ENCODE data around the gene RNF151. TPM values are rescaled to one million over a fixed set of nuclear protein-coding genes. Genes with fewer than 3 reads are reported as not detected.
"Not testable (repeated sequence)": the region's sequence is repeated elsewhere in the genome, so short reads cannot be mapped to it uniquely, and the experiment has no call there.

Gene RNF151
- total and polyA plus RNA-seq, 10 donors = 0.16 to 0.26 (median 0.17) TPM; not detected in 7

DNA sequence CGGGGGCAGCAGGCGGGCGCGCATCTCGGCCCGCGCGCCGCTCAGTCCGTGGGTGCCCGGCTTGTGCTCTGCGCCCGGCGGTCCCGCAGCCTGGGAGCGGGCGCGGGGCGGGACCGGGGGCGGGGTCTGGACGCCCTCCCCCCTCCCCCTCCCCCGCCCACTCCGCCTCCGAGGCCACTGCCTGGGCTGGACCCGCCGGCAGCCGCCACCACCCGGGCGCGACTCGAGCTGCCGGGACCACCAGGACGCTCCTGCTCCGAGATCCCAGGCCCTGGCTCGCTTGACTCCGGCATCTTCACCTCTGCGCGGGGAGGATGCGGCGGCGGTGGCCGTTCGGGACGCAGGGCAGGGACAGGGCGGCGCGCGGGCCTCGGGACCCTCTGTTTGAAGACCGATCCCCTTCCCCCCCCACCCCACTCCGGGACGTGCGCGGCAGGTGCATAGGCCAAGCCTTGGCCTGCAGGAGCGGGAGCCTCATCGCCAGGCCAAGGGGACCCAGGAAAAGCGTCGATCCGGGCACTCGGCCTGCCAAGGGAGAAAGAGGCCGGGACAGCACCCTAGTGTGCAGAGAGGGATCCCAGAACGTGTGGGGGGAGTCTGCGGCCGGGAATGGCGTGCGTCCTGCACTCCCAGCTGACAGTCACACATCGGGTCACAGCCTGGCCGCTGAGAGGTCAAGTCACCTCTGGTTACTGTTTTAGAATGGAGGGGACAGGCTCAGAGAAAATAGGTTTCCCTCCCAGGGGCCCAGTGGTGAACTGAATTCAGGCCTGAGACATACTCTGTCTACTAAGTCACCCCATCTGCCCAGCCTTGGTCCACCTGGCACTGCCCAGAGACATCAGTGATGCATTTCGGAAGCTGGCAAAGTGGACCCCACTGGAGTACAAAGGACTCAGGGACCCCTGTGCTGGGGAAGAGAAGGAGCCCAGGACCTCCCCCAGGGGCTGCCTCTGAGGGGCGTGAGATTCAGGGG, 48.0 kb upstream of the RNF151 start, which contains the start of gene HS3ST6:
Gene HS3ST6 (minus strand): TSS at position 65 of the 976 bp plus-strand sequence. CDS start 92 bp downstream, outside the sequence.
- no peaks in the 10 kb centered on the region for H3K9me3 ChIP-seq
- peaks cover 0 to 33% (median 15%) of the 10 kb centered on the region in 6 donors for H3K4me1 ChIP-seq
- peak within 1 kb of the TSS in 2 of 8 donors; percentile 7 to 21 for H3K4me3 ChIP-seq
- no peaks in the 10 kb centered on the region for H3K36me3 ChIP-seq
- DNase-seq = no peak
- peaks cover 5 to 100% (median 69%) of the 10 kb centered on the region in 7 donors for H3K27me3 ChIP-seq (replicated peaks in 1 of 7)
- no peak for TF ChIP-seq POLR2AphosphoS5 (IDR thresholded peaks at IDR 0.05)
- TF ChIP-seq, protein P1, sequence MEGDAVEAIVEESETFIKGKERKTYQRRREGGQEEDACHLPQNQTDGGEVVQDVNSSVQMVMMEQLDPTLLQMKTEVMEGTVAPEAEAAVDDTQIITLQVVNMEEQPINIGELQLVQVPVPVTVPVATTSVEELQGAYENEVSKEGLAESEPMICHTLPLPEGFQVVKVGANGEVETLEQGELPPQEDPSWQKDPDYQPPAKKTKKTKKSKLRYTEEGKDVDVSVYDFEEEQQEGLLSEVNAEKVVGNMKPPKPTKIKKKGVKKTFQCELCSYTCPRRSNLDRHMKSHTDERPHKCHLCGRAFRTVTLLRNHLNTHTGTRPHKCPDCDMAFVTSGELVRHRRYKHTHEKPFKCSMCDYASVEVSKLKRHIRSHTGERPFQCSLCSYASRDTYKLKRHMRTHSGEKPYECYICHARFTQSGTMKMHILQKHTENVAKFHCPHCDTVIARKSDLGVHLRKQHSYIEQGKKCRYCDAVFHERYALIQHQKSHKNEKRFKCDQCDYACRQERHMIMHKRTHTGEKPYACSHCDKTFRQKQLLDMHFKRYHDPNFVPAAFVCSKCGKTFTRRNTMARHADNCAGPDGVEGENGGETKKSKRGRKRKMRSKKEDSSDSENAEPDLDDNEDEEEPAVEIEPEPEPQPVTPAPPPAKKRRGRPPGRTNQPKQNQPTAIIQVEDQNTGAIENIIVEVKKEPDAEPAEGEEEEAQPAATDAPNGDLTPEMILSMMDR (IDR thresholded peaks at IDR 0.05 in 8 of 11, conservative IDR thresholded peaks at IDR 0.05 in 3 of 11) = no peak
- TF ChIP-seq POLR2A (IDR thresholded peaks at IDR 0.05) = no peak
- intact Hi-C loops (cut with DNase I; ENCODE audit: low total_unique reads) = no loop called here
- H3K27ac ChIP-seq = no peak within 1 kb of the TSS
- WGBS, 5 donors = 6 to 11% (median 10%) methylated on average over 24 to 70 of the region's 71 CpGs

DNA sequence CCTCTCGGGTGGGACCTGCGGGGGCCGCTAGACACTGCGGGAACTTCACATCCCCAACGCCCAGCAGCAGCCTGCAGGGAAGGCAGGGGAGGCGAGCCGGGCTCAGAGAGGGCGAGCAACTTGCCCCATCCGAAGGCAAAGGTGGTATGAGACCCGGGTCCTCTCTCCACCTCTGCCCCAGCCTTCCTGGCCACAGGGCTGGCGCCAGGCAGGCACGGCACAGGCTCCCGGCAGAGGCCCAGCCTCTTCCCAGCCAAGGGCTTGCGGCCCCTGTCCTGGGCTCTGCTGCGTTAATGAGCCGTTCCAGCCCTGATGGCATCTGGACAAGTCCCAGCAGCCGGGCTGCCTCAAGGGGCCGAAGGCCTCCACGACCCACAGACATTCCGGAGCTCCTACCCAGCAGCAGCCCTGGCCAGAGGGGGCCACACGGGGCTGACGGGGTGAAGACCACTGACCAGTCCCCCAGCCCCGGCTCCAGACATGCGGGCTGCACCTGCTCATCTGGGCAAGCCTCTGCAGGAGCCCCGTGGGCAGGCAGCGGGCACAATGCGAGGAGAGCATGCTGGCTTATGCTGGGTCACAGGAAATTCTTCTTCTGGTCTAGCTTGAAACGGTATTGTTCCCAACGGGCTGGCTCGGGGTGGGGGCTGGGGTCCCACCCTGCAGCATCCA, 47.2 kb upstream of the RNF151 start:
- peaks cover 5 to 100% (median 68%) of the 10 kb centered on the region in 7 donors for H3K27me3 ChIP-seq (replicated peaks in 1 of 7)
- DNase-seq = no peak
- H3K4me3 ChIP-seq = no peak overlapping the region
- intact Hi-C loops (cut with DNase I; ENCODE audit: low total_unique reads) = no loop called here
- WGBS, 5 donors = 33 to 39% (median 35%) methylated on average over 13 to 30 of the region's 30 CpGs
- H3K27ac ChIP-seq = no peak overlapping the region
- TF ChIP-seq POLR2AphosphoS5 (IDR thresholded peaks at IDR 0.05) = no peak
- no peak for TF ChIP-seq POLR2A (IDR thresholded peaks at IDR 0.05)
- TF ChIP-seq, protein P1 (IDR thresholded peaks at IDR 0.05 in 8 of 11, conservative IDR thresholded peaks at IDR 0.05 in 3 of 11) = no peak
- H3K36me3 ChIP-seq = no peaks in the 10 kb centered on the region
- H3K9me3 ChIP-seq = no peaks in the 10 kb centered on the region
- peaks cover 0 to 32% (median 19%) of the 10 kb centered on the region in 6 donors for H3K4me1 ChIP-seq

DNA sequence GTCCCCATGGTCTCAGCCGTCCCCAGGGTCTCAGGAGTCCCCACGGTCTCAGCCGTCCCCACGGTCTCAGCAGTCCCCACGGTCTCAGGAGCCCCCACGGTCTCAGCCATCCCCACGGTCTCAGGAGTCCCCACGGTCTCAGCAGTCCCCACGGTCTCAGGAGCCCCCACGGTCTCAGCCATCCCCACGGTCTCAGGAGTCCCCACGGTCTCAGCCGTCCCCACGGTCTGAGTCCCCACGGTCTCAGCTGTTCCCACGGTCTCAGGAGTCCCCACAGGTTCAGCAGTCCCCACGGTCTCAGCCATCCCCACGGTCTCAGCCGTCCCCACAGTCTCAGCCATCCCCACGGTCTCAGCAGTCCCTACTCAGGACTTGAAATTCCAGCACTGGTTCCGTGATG, 46.5 kb upstream of the RNF151 start:
- H3K9me3 ChIP-seq; H3K36me3 ChIP-seq; DNase-seq; H3K4me3 ChIP-seq; intact Hi-C loops (cut with DNase I; ENCODE audit: low total_unique reads); H3K27ac ChIP-seq: not testable (repeated sequence)
- 65 to 77% (median 70%) methylated on average over 20 to 21 of the region's 21 CpGs for WGBS, 5 donors
- H3K27me3 ChIP-seq (replicated peaks in 1 of 7) = peaks cover 5 to 100% (median 68%) of the 10 kb centered on the region in 7 donors
- peaks cover 0 to 31% (median 19%) of the 10 kb centered on the region in 6 donors for H3K4me1 ChIP-seq

DNA sequence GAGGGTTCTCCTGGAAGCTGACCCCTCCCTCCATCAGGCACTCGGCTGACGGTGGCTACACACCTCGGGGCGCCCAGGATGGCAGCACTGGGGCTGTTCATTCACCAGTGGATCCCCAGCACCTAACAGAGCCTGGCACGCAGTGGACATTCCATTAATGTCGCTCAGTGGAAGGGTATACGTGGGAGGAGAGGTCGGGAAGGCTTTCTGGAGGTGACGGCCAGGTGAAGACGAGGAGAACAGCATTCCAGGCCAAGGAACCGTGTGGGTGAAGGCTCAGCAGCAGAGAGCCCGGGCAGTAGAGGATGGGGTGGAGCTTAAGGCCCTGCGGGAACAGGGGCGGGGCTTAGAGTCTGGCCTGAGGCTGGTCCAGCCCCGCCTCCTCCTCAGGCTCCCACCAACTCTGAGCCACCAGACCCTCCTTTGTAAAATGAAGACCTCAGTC, 45.9 kb upstream of the RNF151 start:
- Histone ChIP-seq H3K27me3 (replicated peaks in 1 of 7) (peaks cover 5 to 99% (median 68%) of the 10 kb centered on the region in 7 donors), H3K36me3 (no peaks in the 10 kb centered on the region), H3K9me3 (no peaks in the 10 kb centered on the region), H3K4me1 (peaks cover 0 to 31% (median 19%) of the 10 kb centered on the region in 6 donors), H3K4me3 (no peak overlapping the region), H3K27ac (no peak overlapping the region)
- no peak for DNase-seq
- TF ChIP-seq POLR2AphosphoS5 (IDR thresholded peaks at IDR 0.05) = no peak
- TF ChIP-seq, protein P1 (IDR thresholded peaks at IDR 0.05 in 8 of 11, conservative IDR thresholded peaks at IDR 0.05 in 3 of 11) = no peak
- TF ChIP-seq POLR2A (IDR thresholded peaks at IDR 0.05) = no peak
- intact Hi-C loops (cut with DNase I; ENCODE audit: low total_unique reads) = no loop called here
- WGBS, 5 donors = 9 to 16% (median 15%) methylated on average over 12 to 15 of the region's 15 CpGs

Data from spleen (tissue), 11 donors.